Measurements from ENCODE around the gene C16orf90.
A peak's percentile ranks its signal among the peaks of the same experiment; 100 is the strongest.

Gene C16orf90

GRCh38 chr16:3510416-3510815 is 15.1 kb upstream of the C16orf90 start:
- peaks cover 48% of the 10 kb centered on the region for H3K36me3 ChIP-seq (ENCODE audit: insufficient read depth, low read length)

GRCh38 chr16:3509470-3509928 is 14.2 kb upstream of the C16orf90 start:
- no peak overlapping the region for H3K4me3 ChIP-seq (ENCODE audit: low read depth in 1 of 2, low read length in 2 of 2)
- H3K9ac ChIP-seq (ENCODE audit: low read depth, low read length) = no peak overlapping the region
- H3K4me2 ChIP-seq (ENCODE audit: insufficient read depth, low read length) = no peak overlapping the region
- no peaks in the 10 kb centered on the region for H3K27me3 ChIP-seq (ENCODE audit: insufficient read depth, low read length, poor library complexity)
- no peak overlapping the region for H2AFZ ChIP-seq (ENCODE audit: low read depth, low read length)
- no peaks in the 10 kb centered on the region for H4K20me1 ChIP-seq (ENCODE audit: insufficient read depth, low read length)
- no peaks in the 10 kb centered on the region for H3K9me3 ChIP-seq (ENCODE audit: insufficient read depth, low read length, severe bottlenecking)
- peak; percentile 96 for ATAC-seq (ENCODE audit: insufficient read depth, low read depth)
- TF ChIP-seq CTCF (IDR thresholded peaks at IDR 0.05; ENCODE audit: borderline replicate concordance, extremely low read depth, low read length, poor library complexity, severe bottlenecking) = no peak
- TF ChIP-seq EZH2 (IDR thresholded peaks at IDR 0.05; ENCODE audit: borderline replicate concordance, low read depth, low read length, severe bottlenecking) = no peak
- H3K79me2 ChIP-seq (ENCODE audit: insufficient read depth, low read length) = no peaks in the 10 kb centered on the region
- peak; percentile 71 for DNase-seq
- H3K4me1 ChIP-seq (ENCODE audit: insufficient read depth, low read length) = peaks cover 8% of the 10 kb centered on the region
- peaks cover 46% of the 10 kb centered on the region for H3K36me3 ChIP-seq (ENCODE audit: insufficient read depth, low read length)
- 0 out of 2 replicates have a peak overlapping the region, but pooled peaks have one; percentile 39 for H3K27ac ChIP-seq (ENCODE audit: low read length)

More at GRCh38 chr16:3510416-3510815, 15.1 kb upstream of the C16orf90 start:
- DNase-seq (no peak), ATAC-seq (ENCODE audit: insufficient read depth, low read depth) (no peak)
- Histone ChIP-seq H3K9ac (ENCODE audit: low read depth, low read length) (no peak overlapping the region), H3K4me1 (ENCODE audit: insufficient read depth, low read length) (peaks cover 8% of the 10 kb centered on the region), H3K9me3 (ENCODE audit: insufficient read depth, low read length, severe bottlenecking) (no peaks in the 10 kb centered on the region), H3K4me3 (ENCODE audit: low read depth in 1 of 2, low read length in 2 of 2) (no peak overlapping the region), H2AFZ (ENCODE audit: low read depth, low read length) (no peak overlapping the region), H3K4me2 (ENCODE audit: insufficient read depth, low read length) (no peak overlapping the region), H4K20me1 (ENCODE audit: insufficient read depth, low read length) (no peaks in the 10 kb centered on the region), H3K27ac (ENCODE audit: low read length) (no peak overlapping the region), H3K27me3 (ENCODE audit: insufficient read depth, low read length, poor library complexity) (no peaks in the 10 kb centered on the region), H3K79me2 (ENCODE audit: insufficient read depth, low read length) (no peaks in the 10 kb centered on the region)
- TF ChIP-seq EZH2 (IDR thresholded peaks at IDR 0.05; ENCODE audit: borderline replicate concordance, low read depth, low read length, severe bottlenecking) = no peak

GRCh38 chr16:3508736-3509135 is 13.4 kb upstream of the C16orf90 start:
- no peak overlapping the region for H3K9ac ChIP-seq (ENCODE audit: low read depth, low read length)
- H3K4me3 ChIP-seq (ENCODE audit: low read depth in 1 of 2, low read length in 2 of 2) = no peak overlapping the region
- no peak overlapping the region for H3K27ac ChIP-seq (ENCODE audit: low read length)
- no peak for DNase-seq
- peaks cover 9% of the 10 kb centered on the region for H3K4me1 ChIP-seq (ENCODE audit: insufficient read depth, low read length)
- no peak overlapping the region for H2AFZ ChIP-seq (ENCODE audit: low read depth, low read length)
- TF ChIP-seq EZH2 (IDR thresholded peaks at IDR 0.05; ENCODE audit: borderline replicate concordance, low read depth, low read length, severe bottlenecking) (no peak), CTCF (IDR thresholded peaks at IDR 0.05; ENCODE audit: borderline replicate concordance, extremely low read depth, low read length, poor library complexity, severe bottlenecking) (no peak)
- H4K20me1 ChIP-seq (ENCODE audit: insufficient read depth, low read length) = no peaks in the 10 kb centered on the region
- H3K27me3 ChIP-seq (ENCODE audit: insufficient read depth, low read length, poor library complexity) = no peaks in the 10 kb centered on the region
- no peaks in the 10 kb centered on the region for H3K79me2 ChIP-seq (ENCODE audit: insufficient read depth, low read length)
- H3K4me2 ChIP-seq (ENCODE audit: insufficient read depth, low read length) = no peak overlapping the region
- ATAC-seq (ENCODE audit: insufficient read depth, low read depth) = no peak
- H3K36me3 ChIP-seq (ENCODE audit: insufficient read depth, low read length) = peaks cover 38% of the 10 kb centered on the region
- no peaks in the 10 kb centered on the region for H3K9me3 ChIP-seq (ENCODE audit: insufficient read depth, low read length, severe bottlenecking)

- Histone ChIP-seq H3K79me2 (ENCODE audit: insufficient read depth, low read length) (peaks cover 13% of the 10 kb centered on the region), H4K20me1 (ENCODE audit: insufficient read depth, low read length) (no peaks in the 10 kb centered on the region), H3K36me3 (ENCODE audit: insufficient read depth, low read length) (peaks cover 12% of the 10 kb centered on the region; the same call in 1 of the 2 replicates), H3K4me1 (ENCODE audit: insufficient read depth, low read length) (peaks cover 31% of the 10 kb centered on the region), H3K27me3 (ENCODE audit: insufficient read depth, low read length, poor library complexity) (no peaks in the 10 kb centered on the region), H3K9ac (ENCODE audit: low read depth, low read length) (no peak overlapping the region), H3K27ac (ENCODE audit: low read length) (no peak overlapping the region), H3K4me2 (ENCODE audit: insufficient read depth, low read length) (no peak overlapping the region), H3K4me3 (ENCODE audit: low read depth in 1 of 2, low read length in 2 of 2) (no peak overlapping the region), H3K9me3 (ENCODE audit: insufficient read depth, low read length, severe bottlenecking) (no peaks in the 10 kb centered on the region), H2AFZ (ENCODE audit: low read depth, low read length) (no peak overlapping the region)
- TF ChIP-seq CTCF (IDR thresholded peaks at IDR 0.05; ENCODE audit: borderline replicate concordance, extremely low read depth, low read length, poor library complexity, severe bottlenecking) (no peak), EZH2 (IDR thresholded peaks at IDR 0.05; ENCODE audit: borderline replicate concordance, low read depth, low read length, severe bottlenecking) (no peak)
- ATAC-seq (ENCODE audit: insufficient read depth, low read depth) = no peak
- no peak for DNase-seq
Measured at GRCh38 chr16:3503523-3503922, 8.2 kb upstream of the C16orf90 start.
